T1000 (cell line): ENCODE data around the gene TRIM74.
"Not testable (repeated sequence)": the region's sequence is repeated elsewhere in the genome, so short reads cannot be mapped to it uniquely, and the experiment has no call there.

Source experiments
- DNase-seq: peaks from one replicate; lab custom pipeline; 2025; ENCODE audit warnings: mixed read lengths; lab: John Stamatoyannopoulos, UW

TRIM74 gene

DNA sequence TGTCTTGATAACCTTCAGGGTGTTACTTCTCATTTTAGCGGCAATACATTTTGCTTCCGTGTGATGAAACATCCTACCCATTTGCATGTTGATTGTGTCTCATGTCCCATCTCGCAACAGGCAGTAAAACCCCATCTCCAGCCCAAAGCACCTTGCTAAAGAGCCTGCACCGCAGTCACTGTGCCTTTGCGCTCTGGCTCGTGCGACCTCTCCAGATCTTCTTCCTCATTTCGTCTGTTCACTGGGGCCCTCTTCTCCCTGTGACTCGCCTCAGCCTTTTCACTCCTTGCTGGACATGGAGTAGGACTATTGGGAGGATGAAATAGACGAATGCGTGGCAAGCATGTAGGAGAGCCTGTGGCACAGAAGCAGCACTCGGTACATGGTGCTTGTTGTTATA is 57.9 kb downstream of the TRIM74 start:
- not testable (repeated sequence) for DNase-seq
